Ishikawa (cell line): ENCODE results near the gene CEP63.

ENCODE experiments used
- CEBPB ChIP-seq: IDR thresholded peaks from 2 replicates; pipeline ENCODE4 v1.6.1; 2012
- EGR1 ChIP-seq: IDR thresholded peaks from 2 replicates; pipeline ENCODE4 v1.6.1; 2012
- EP300 ChIP-seq: IDR thresholded peaks from 2 replicates; pipeline ENCODE4 v1.6.1; 2012; ENCODE audit warnings: borderline replicate concordance
- NFIC ChIP-seq: IDR thresholded peaks from 2 replicates; pipeline ENCODE4 v1.6.1; 2012
- RAD21 ChIP-seq: IDR thresholded peaks from 2 replicates; pipeline ENCODE4 v1.6.1; 2012; ENCODE audit warnings: low read depth
- TAF1 ChIP-seq: IDR thresholded peaks from 2 replicates; pipeline ENCODE4 v1.6.1; 2012; ENCODE audit warnings: low read depth, mild to moderate bottlenecking
- TEAD4 ChIP-seq: IDR thresholded peaks from 2 replicates; pipeline ENCODE4 v1.6.1; 2012
- YY1 ChIP-seq: IDR thresholded peaks from 2 replicates; pipeline ENCODE4 v1.6.1; 2012; ENCODE audit warnings: low read depth
- TF ChIP-seq, protein P1 (sequence below): IDR thresholded peaks from 2 replicates; pipeline ENCODE4 v1.6.1; 2012
- TF ChIP-seq, protein P2 (sequence below): IDR thresholded peaks from 2 replicates; pipeline ENCODE4 v1.6.1; 2012; ENCODE audit warnings: low read depth, mild to moderate bottlenecking
- TF ChIP-seq, protein P3 (sequence below): IDR thresholded peaks from 2 replicates; pipeline ENCODE4 v1.6.1; 2012

DNA sequence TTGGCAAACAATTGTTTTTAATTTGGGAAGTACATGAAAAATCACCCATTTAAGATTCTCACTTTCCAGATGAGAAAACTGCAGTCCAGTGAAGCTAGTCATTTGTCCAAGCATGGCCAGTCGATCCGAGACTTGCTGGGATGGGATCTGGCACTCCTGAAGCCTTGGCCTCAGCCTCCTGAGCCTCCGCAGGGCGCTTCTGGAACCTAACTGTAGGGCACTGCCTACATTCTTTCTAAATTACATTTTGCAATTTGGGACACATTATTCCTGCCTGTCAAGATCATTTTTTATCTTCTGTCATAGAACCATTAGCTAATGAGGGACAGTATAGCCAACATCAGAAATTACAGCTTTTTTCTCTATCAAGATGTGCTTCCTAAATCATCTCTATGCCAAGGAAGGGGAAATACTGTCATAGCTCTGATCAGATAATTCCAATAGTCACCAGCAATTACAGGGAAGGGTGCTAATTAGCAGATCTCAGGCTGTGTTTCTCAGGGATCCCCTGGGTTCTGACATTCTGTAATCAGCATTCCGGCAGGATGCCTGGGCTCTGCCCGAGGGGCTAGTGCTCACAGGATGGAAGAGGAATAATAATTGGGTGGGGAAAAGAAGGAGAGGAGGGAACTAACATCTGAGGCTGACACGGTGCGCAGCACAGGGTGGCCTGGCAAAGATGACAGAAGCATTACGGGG lies 28.3 kb upstream of the CEP63 start:
- no peak for TF ChIP-seq TAF1
- TF ChIP-seq, protein P1, sequence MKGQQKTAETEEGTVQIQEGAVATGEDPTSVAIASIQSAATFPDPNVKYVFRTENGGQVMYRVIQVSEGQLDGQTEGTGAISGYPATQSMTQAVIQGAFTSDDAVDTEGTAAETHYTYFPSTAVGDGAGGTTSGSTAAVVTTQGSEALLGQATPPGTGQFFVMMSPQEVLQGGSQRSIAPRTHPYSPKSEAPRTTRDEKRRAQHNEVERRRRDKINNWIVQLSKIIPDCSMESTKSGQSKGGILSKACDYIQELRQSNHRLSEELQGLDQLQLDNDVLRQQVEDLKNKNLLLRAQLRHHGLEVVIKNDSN, result no peak
- no peak for TF ChIP-seq EP300
- TF ChIP-seq NFIC, result no peak
- TF ChIP-seq, protein P2, sequence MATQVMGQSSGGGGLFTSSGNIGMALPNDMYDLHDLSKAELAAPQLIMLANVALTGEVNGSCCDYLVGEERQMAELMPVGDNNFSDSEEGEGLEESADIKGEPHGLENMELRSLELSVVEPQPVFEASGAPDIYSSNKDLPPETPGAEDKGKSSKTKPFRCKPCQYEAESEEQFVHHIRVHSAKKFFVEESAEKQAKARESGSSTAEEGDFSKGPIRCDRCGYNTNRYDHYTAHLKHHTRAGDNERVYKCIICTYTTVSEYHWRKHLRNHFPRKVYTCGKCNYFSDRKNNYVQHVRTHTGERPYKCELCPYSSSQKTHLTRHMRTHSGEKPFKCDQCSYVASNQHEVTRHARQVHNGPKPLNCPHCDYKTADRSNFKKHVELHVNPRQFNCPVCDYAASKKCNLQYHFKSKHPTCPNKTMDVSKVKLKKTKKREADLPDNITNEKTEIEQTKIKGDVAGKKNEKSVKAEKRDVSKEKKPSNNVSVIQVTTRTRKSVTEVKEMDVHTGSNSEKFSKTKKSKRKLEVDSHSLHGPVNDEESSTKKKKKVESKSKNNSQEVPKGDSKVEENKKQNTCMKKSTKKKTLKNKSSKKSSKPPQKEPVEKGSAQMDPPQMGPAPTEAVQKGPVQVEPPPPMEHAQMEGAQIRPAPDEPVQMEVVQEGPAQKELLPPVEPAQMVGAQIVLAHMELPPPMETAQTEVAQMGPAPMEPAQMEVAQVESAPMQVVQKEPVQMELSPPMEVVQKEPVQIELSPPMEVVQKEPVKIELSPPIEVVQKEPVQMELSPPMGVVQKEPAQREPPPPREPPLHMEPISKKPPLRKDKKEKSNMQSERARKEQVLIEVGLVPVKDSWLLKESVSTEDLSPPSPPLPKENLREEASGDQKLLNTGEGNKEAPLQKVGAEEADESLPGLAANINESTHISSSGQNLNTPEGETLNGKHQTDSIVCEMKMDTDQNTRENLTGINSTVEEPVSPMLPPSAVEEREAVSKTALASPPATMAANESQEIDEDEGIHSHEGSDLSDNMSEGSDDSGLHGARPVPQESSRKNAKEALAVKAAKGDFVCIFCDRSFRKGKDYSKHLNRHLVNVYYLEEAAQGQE, result no peak
- TF ChIP-seq EGR1, result no peak
- no peak for TF ChIP-seq RAD21
- no peak for TF ChIP-seq YY1
- no peak for TF ChIP-seq CEBPB
- TF ChIP-seq, protein P3, sequence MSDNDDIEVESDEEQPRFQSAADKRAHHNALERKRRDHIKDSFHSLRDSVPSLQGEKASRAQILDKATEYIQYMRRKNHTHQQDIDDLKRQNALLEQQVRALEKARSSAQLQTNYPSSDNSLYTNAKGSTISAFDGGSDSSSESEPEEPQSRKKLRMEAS, result no peak
- TF ChIP-seq TEAD4, result no peak
